HepG2 (cell line): ENCODE measurements around the gene ZNF625. TPM values are rescaled to one million over a fixed set of nuclear protein-coding genes. Genes with fewer than 3 reads are reported as not detected.

ENCODE experiments used
- AGO1 ChIP-seq: fragments of 200-400 bp; formaldehyde crosslinking; IDR thresholded peaks from 2 replicates; pipeline ENCODE4 v1.6.1; 2017; ENCODE audit warnings: mild to moderate bottlenecking, low read depth, low read length, moderate library complexity; ENCODE audit not compliant: poor library complexity, severe bottlenecking
- BORCS8-MEF2B ChIP-seq: sonication (generic); formaldehyde crosslinking; IDR thresholded peaks from 2 replicates; pipeline ENCODE4 v1.8.0; 2022; ENCODE audit warnings: mild to moderate bottlenecking, missing genetic modification reagents
- BRD4 ChIP-seq: sonication (generic); formaldehyde crosslinking; IDR thresholded peaks from 2 replicates; pipeline ENCODE4 v1.4.0; 2020; ENCODE audit warnings: missing genetic modification reagents
- CHD2 ChIP-seq: IDR thresholded peaks from 2 replicates; pipeline ENCODE4 v1.6.1; 2011; ENCODE audit warnings: low read depth, low read length, improper control_type of control experiment
- ELF1 ChIP-seq: sonication (generic); formaldehyde crosslinking; IDR thresholded peaks from 2 replicates; pipeline ENCODE4 v1.4.0; 2020; ENCODE audit warnings: missing genetic modification reagents
- ETV5 ChIP-seq: IDR thresholded peaks from 2 replicates; pipeline ENCODE4 v1.6.1; 2018; ENCODE audit warnings: missing biosample characterization, missing genetic modification reagents, inconsistent platforms, borderline replicate concordance
- GFI1 ChIP-seq: sonication (generic); formaldehyde crosslinking; IDR thresholded peaks from 2 replicates; pipeline ENCODE4 v1.5.0; 2020; ENCODE audit warnings: missing genetic modification reagents, mild to moderate bottlenecking, borderline replicate concordance
- HMGA1 ChIP-seq: sonication (generic); formaldehyde crosslinking; conservative IDR thresholded peaks from 2 replicates; pipeline ENCODE4 v1.4.0; 2020; ENCODE audit warnings: missing genetic modification reagents
- NFE2L2 ChIP-seq: fragments of 150-350 bp; IDR thresholded peaks from 2 replicates; pipeline ENCODE4 v1.6.1; 2014; ENCODE audit warnings: low read length
- PBX2 ChIP-seq: IDR thresholded peaks from 2 replicates; pipeline ENCODE4 v1.6.1; 2016; ENCODE audit warnings: control low read depth
- PRDM15 ChIP-seq: sonication (generic); formaldehyde crosslinking; IDR thresholded peaks from 2 replicates; pipeline ENCODE4 v1.4.0; 2020; ENCODE audit warnings: missing genetic modification reagents
- RARG ChIP-seq: sonication (generic); formaldehyde crosslinking; IDR thresholded peaks from 2 replicates; pipeline ENCODE4 v1.4.0; 2020; ENCODE audit warnings: low read depth, mild to moderate bottlenecking, missing genetic modification reagents
- ZBTB26 ChIP-seq: IDR thresholded peaks from 2 replicates; pipeline ENCODE4 v1.6.1; 2016; ENCODE audit warnings: missing compliant biosample characterization, missing genetic modification reagents, borderline replicate concordance
- ZFP82 ChIP-seq: sonication (generic); formaldehyde crosslinking; IDR thresholded peaks from 2 replicates; pipeline ENCODE4 v1.5.1; 2020; ENCODE audit warnings: mild to moderate bottlenecking, missing genetic modification reagents, borderline replicate concordance
- ZMYM4 ChIP-seq: sonication (generic); formaldehyde crosslinking; IDR thresholded peaks from 2 replicates; pipeline ENCODE4 v1.8.1; 2023; ENCODE audit warnings: mild to moderate bottlenecking, missing genetic modification reagents
- ZNF333 ChIP-seq: sonication (generic); formaldehyde crosslinking; IDR thresholded peaks from 2 replicates; pipeline ENCODE4 v1.4.0; 2020; ENCODE audit warnings: mild to moderate bottlenecking, missing genetic modification reagents, borderline replicate concordance
- ZNF335 ChIP-seq: sonication (generic); formaldehyde crosslinking; IDR thresholded peaks from 2 replicates; pipeline ENCODE4 v1.4.0; 2020; ENCODE audit warnings: missing genetic modification reagents
- ZNF33B ChIP-seq: sonication (generic); formaldehyde crosslinking; IDR thresholded peaks from 2 replicates; pipeline ENCODE4 v1.5.1; 2020; ENCODE audit warnings: mild to moderate bottlenecking, missing genetic modification reagents
- ZNF503 ChIP-seq: sonication (generic); formaldehyde crosslinking; IDR thresholded peaks from 2 replicates; pipeline ENCODE4 v1.4.0; 2020; ENCODE audit warnings: missing genetic modification reagents
- ZNF747 ChIP-seq: sonication (generic); formaldehyde crosslinking; IDR thresholded peaks from 2 replicates; pipeline ENCODE4 v1.8.1; 2023; ENCODE audit warnings: missing genetic modification reagents, mild to moderate bottlenecking, borderline replicate concordance
- ZNF879 ChIP-seq: sonication (generic); formaldehyde crosslinking; IDR thresholded peaks from 2 replicates; pipeline ENCODE4 v1.8.1; 2023; ENCODE audit warnings: missing genetic modification reagents
- polyA plus RNA-seq, 8 experiments: library from polyadenylated mRNA; depleted of rRNA in 3 of 8; stranded (reverse) in 7 of 8; unstranded in 1 of 8; fragments of >200 nt; fragmentation: Illumina TruSeq in 4 of 8; extraction: Trizol in 4 of 8; gene quantifications; 2 replicates each; pipeline versions ENCODE4 v1.2.1 to v1.2.3, GENCODE V29; 2011 to 2016; ENCODE audit warnings: low read depth in 4 of 8, missing spikeins in 1 of 8, mixed read lengths in 1 of 8; ENCODE audit not compliant: insufficient read depth in 1 of 8
- total RNA-seq, 5 experiments: library from RNA; depleted of rRNA; stranded (reverse); fragments of >200 nt; fragmentation: Illumina TruSeq; extraction: Trizol; gene quantifications; 2 replicates each; pipeline ENCODE4 v1.2.3, GENCODE V29; 2016; ENCODE audit warnings: low read depth in 1 of 5

ZNF625 gene
- total and polyA plus RNA-seq, 2 of the 13 experiments (the other 11 are each of a cell fraction or from before 2014, with no cell fraction given) = 1.7 to 12.2 TPM

- TF ChIP-seq ZNF503 (CRISPR knock-in tag) = no peak
- no peak for TF ChIP-seq ZNF747
- peak; percentile 57 for TF ChIP-seq AGO1
- TF ChIP-seq ZMYM4 (CRISPR knock-in tag) = peak; percentile 41; the same call in 1 of the 2 replicates
- peak; percentile 64; the same call in 1 of the 2 replicates for TF ChIP-seq ETV5 (CRISPR knock-in tag)
- TF ChIP-seq NFE2L2 = no peak
- TF ChIP-seq ZFP82 (CRISPR knock-in tag) = 0 out of 2 replicates have a peak, but pooled peaks have one; percentile 42
- peak; percentile 70 for TF ChIP-seq PBX2 (CRISPR knock-in tag)
- TF ChIP-seq ELF1 (CRISPR knock-in tag) = peak; percentile 59
- TF ChIP-seq ZNF33B (CRISPR knock-in tag) = 0 out of 2 replicates have a peak, but pooled peaks have one; percentile 20
- TF ChIP-seq ZNF333 = 0 out of 2 replicates have a peak, but pooled peaks have one; percentile 22
- peak; percentile 64; the same call in 1 of the 2 replicates for TF ChIP-seq GFI1 (CRISPR knock-in tag)
- TF ChIP-seq CHD2 = no peak
- TF ChIP-seq PRDM15 (CRISPR knock-in tag) = 0 out of 2 replicates have a peak, but pooled peaks have one; percentile 17
- TF ChIP-seq HMGA1 = no peak
- TF ChIP-seq BRD4 (CRISPR knock-in tag) = 0 out of 2 replicates have a peak, but pooled peaks have one; percentile 30
- peak; percentile 49; the same call in 1 of the 2 replicates for TF ChIP-seq ZBTB26
- TF ChIP-seq RARG = no peak
- peak; percentile 44; the same call in 1 of the 2 replicates for TF ChIP-seq BORCS8-MEF2B (CRISPR knock-in tag)
- 0 out of 2 replicates have a peak, but pooled peaks have one; percentile 39 for TF ChIP-seq ZNF335
- no peak for TF ChIP-seq ZNF879 (CRISPR knock-in tag)
Measured at GRCh38 chr19:12139885-12140544, 16.5 kb downstream of the ZNF625 start, which contains the start of gene ZNF20 (continued).
